Activated B cell treated with CpG ODN at 0.5 μM for 24 hours (primary cell): ENCODE data around the gene DZIP3. TPM values are rescaled to one million over a fixed set of nuclear protein-coding genes. Genes with fewer than 3 reads are reported as not detected.
"Not testable (repeated sequence)": the region's sequence is repeated elsewhere in the genome, so short reads cannot be mapped to it uniquely, and the experiment has no call there.

ENCODE experiments used
- ATAC-seq: fragments of 200-7000 bp; cut with Tn5 transposase; one replicate; pipeline ENCODE4 v1.10.0; 2021; ENCODE audit warnings: low read depth, mild to moderate bottlenecking, moderate library complexity
- CTCF ChIA-PET: fragments of 350-600 bp; sonication (Branson Sonifier 250); formaldehyde crosslinking; loops from one replicate; lab custom pipeline; 2021; ENCODE audit warnings: antibody characterized with exemption; lab: Charles Lee
- POLR2A ChIA-PET: fragments of 350-600 bp; sonication (Branson Sonifier 250); formaldehyde crosslinking; loops from one replicate; lab custom pipeline; 2021; ENCODE audit warnings: antibody characterized with exemption; lab: Charles Lee
- DNase-seq: peaks from one replicate; pipeline ENCODE4 v3.0.0; 2022
- H3K27ac Mint-ChIP-seq: one replicate; pipeline ENCODE4 v1.8.0; 2020; ENCODE audit warnings: mixed read lengths
- H3K27me3 Mint-ChIP-seq: one replicate; pipeline ENCODE4 v1.8.0; 2021; ENCODE audit warnings: mixed read lengths
- H3K36me3 Mint-ChIP-seq: one replicate; pipeline ENCODE4 v1.8.0; 2021; ENCODE audit warnings: low read depth, mixed read lengths
- H3K4me1 Mint-ChIP-seq: one replicate; pipeline ENCODE4 v1.8.0; 2021; ENCODE audit warnings: mixed read lengths
- H3K4me3 Mint-ChIP-seq: one replicate; pipeline ENCODE4 v1.8.0; 2020; ENCODE audit warnings: mild to moderate bottlenecking, mixed read lengths
- H3K9me3 Mint-ChIP-seq: one replicate; pipeline ENCODE4 v1.8.0; 2020; ENCODE audit warnings: mixed read lengths
- intact Hi-C: fragments of 100-400 bp; cut with micrococcal nuclease; formaldehyde crosslinking; loops from one replicate; pipeline ENCODE4 v1.15.1; 2024
- total RNA-seq: library from RNA; stranded (reverse); gene quantifications from 2 replicates; pipeline ENCODE4 v1.2.3, GENCODE V29; 2022
- TF ChIP-seq, protein P1 (sequence below): fragments of 200-600 bp; IDR thresholded peaks from one replicate; pipeline ENCODE4 v1.8.0; 2022; ENCODE audit warnings: antibody characterized with exemption, mild to moderate bottlenecking

The DZIP3 gene
- total RNA-seq, 1 donor from 2014 or later: 15.5 TPM

GRCh38 chr3:108610651-108611050 lies 21.1 kb downstream of the DZIP3 start:
- no peak for DNase-seq
- TF ChIP-seq, protein P1, sequence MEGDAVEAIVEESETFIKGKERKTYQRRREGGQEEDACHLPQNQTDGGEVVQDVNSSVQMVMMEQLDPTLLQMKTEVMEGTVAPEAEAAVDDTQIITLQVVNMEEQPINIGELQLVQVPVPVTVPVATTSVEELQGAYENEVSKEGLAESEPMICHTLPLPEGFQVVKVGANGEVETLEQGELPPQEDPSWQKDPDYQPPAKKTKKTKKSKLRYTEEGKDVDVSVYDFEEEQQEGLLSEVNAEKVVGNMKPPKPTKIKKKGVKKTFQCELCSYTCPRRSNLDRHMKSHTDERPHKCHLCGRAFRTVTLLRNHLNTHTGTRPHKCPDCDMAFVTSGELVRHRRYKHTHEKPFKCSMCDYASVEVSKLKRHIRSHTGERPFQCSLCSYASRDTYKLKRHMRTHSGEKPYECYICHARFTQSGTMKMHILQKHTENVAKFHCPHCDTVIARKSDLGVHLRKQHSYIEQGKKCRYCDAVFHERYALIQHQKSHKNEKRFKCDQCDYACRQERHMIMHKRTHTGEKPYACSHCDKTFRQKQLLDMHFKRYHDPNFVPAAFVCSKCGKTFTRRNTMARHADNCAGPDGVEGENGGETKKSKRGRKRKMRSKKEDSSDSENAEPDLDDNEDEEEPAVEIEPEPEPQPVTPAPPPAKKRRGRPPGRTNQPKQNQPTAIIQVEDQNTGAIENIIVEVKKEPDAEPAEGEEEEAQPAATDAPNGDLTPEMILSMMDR: no peak
- H3K9me3 Mint-ChIP-seq: no peaks in the 10 kb centered on the region
- POLR2A ChIA-PET: no interaction called here
- H3K27me3 Mint-ChIP-seq: no peaks in the 10 kb centered on the region
- CTCF ChIA-PET: no interaction called here
- no peak for ATAC-seq
- intact Hi-C loops: no loop called here
- H3K4me1 Mint-ChIP-seq: peaks cover under 1% of the 10 kb centered on the region
- peaks cover 25% of the 10 kb centered on the region for H3K36me3 Mint-ChIP-seq
- H3K27ac Mint-ChIP-seq: no peak overlapping the region
- H3K4me3 Mint-ChIP-seq: no peak overlapping the region

GRCh38 chr3:108616090-108616489 lies 26.6 kb downstream of the DZIP3 start:
- H3K4me1 Mint-ChIP-seq, ATAC-seq, POLR2A ChIA-PET, DNase-seq, CTCF ChIA-PET, H3K4me3 Mint-ChIP-seq, H3K27me3 Mint-ChIP-seq, intact Hi-C loops, H3K27ac Mint-ChIP-seq, H3K9me3 Mint-ChIP-seq: not testable (repeated sequence)
- peaks cover 25% of the 10 kb centered on the region for H3K36me3 Mint-ChIP-seq

- no peak for ATAC-seq
- CTCF ChIA-PET: no interaction called here
- intact Hi-C loops: no loop called here
- POLR2A ChIA-PET: no interaction called here
- DNase-seq: no peak
- Mint-ChIP-seq H3K4me3 (no peak overlapping the region), H3K27ac (no peak overlapping the region), H3K4me1 (no peaks in the 10 kb centered on the region), H3K36me3 (peaks cover 14% of the 10 kb centered on the region), H3K27me3 (no peaks in the 10 kb centered on the region), H3K9me3 (peaks cover 3% of the 10 kb centered on the region)
- TF ChIP-seq, protein P1: no peak
Observed at GRCh38 chr3:108620250-108620649, 30.7 kb downstream of the DZIP3 start.

GRCh38 chr3:108623504-108623903 lies 34.0 kb downstream of the DZIP3 start:
- ChIA-PET CTCF (no interaction called here), POLR2A (no interaction called here)
- TF ChIP-seq, protein P1: no peak
- Mint-ChIP-seq H3K27me3 (no peaks in the 10 kb centered on the region), H3K9me3 (peaks cover 3% of the 10 kb centered on the region), H3K27ac (no peak overlapping the region), H3K36me3 (peaks cover 15% of the 10 kb centered on the region), H3K4me1 (no peaks in the 10 kb centered on the region), H3K4me3 (no peak overlapping the region)
- intact Hi-C loops: no loop called here
- DNase-seq (no peak), ATAC-seq (no peak)

GRCh38 chr3:108629974-108630373 lies 40.5 kb downstream of the DZIP3 start:
- ChIA-PET CTCF (no interaction called here), POLR2A (no interaction called here)
- no peaks in the 10 kb centered on the region for H3K27me3 Mint-ChIP-seq
- peaks cover 22% of the 10 kb centered on the region for H3K36me3 Mint-ChIP-seq
- no peaks in the 10 kb centered on the region for H3K9me3 Mint-ChIP-seq
- TF ChIP-seq, protein P1: no peak
- H3K27ac Mint-ChIP-seq: no peak overlapping the region
- intact Hi-C loops: no loop called here
- ATAC-seq: no peak
- no peak overlapping the region for H3K4me3 Mint-ChIP-seq
- peaks cover 3% of the 10 kb centered on the region for H3K4me1 Mint-ChIP-seq
- DNase-seq: no peak

DNA sequence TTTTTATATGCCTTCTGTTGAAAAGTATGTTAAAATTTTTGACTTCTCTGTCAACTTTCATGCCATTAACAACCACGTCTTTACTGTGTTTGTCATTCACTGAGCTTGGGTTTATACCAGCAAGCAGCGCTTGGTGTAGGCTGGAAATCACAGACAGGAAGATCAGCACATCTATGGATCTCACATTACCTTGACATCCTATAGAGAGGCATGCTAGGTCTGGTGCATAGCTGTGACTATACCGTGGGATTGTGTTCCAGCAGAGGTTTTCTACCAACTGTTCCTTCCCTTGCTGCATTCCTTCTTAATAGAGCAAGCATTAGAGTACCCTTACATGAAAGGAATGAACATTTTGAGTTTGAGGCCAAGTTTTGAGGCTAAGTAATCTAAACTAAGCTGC lies 53.0 kb downstream of the DZIP3 start:
- intact Hi-C loops: no loop called here
- Mint-ChIP-seq H3K27me3 (no peaks in the 10 kb centered on the region), H3K36me3 (peaks cover 26% of the 10 kb centered on the region), H3K4me1 (no peaks in the 10 kb centered on the region), H3K27ac (no peak overlapping the region), H3K9me3 (no peaks in the 10 kb centered on the region), H3K4me3 (no peak overlapping the region)
- ChIA-PET CTCF (no interaction called here), POLR2A (no interaction called here)
- TF ChIP-seq, protein P1: no peak
- no peak for ATAC-seq
- DNase-seq: no peak
